ENCODE measurements around the gene ANO1. TPM values are rescaled to one million over a fixed set of nuclear protein-coding genes. Genes with fewer than 3 reads are reported as not detected.

The ANO1 gene
- polyA plus RNA-seq, 4 donors, result 1.1 to 8.3 (median 2.9) TPM; not detected in 1

- Histone ChIP-seq H3K36me3 (ENCODE audit: control insufficient read depth in 3 of 3, insufficient read depth in 2 of 3, low read depth in 1 of 3, low read length in 3 of 3) (no peaks in the 10 kb centered on the region), H3K4me1 (ENCODE audit: control insufficient read depth in 3 of 3, insufficient read depth in 2 of 3, low read depth in 1 of 3, low read length in 2 of 3) (peaks cover 0 to 13% (median 0%) of the 10 kb centered on the region in 3 donors), H3K9me3 (ENCODE audit: control insufficient read depth in 2 of 2, insufficient read depth in 1 of 2, low read depth in 1 of 2, low read length in 1 of 2) (no peaks in the 10 kb centered on the region), H3K4me3 (ENCODE audit: low read depth in 1 of 3, low read length in 3 of 3) (no peak overlapping the region), H3K27me3 (ENCODE audit: control insufficient read depth in 3 of 3, insufficient read depth in 3 of 3, low read length in 3 of 3) (peaks cover 0 to 3% (median 0%) of the 10 kb centered on the region in 3 donors), H3K27ac (ENCODE audit: low read depth in 1 of 3, low read length in 2 of 3) (peak overlapping the region in 2 of 3 donors; percentile 13 to 28)
- DNase-seq, result no peak
- FAIRE-seq, result no peak
- 62 to 75% (median 67%) methylated on average over 11 of the region's 11 CpGs for WGBS, 3 donors
Observed at GRCh38 chr11:70107756-70108155, 29.6 kb downstream of the ANO1 start.

- Histone ChIP-seq H3K9me3 (ENCODE audit: control insufficient read depth in 2 of 2, insufficient read depth in 1 of 2, low read depth in 1 of 2, low read length in 1 of 2) (no peaks in the 10 kb centered on the region), H3K27ac (ENCODE audit: low read depth in 1 of 3, low read length in 2 of 3) (no peak overlapping the region), H3K4me1 (ENCODE audit: control insufficient read depth in 3 of 3, insufficient read depth in 2 of 3, low read depth in 1 of 3, low read length in 2 of 3) (peaks cover 0 to 13% (median 0%) of the 10 kb centered on the region in 3 donors), H3K4me3 (ENCODE audit: low read depth in 1 of 3, low read length in 3 of 3) (no peak overlapping the region), H3K36me3 (ENCODE audit: control insufficient read depth in 3 of 3, insufficient read depth in 2 of 3, low read depth in 1 of 3, low read length in 3 of 3) (no peaks in the 10 kb centered on the region), H3K27me3 (ENCODE audit: control insufficient read depth in 3 of 3, insufficient read depth in 3 of 3, low read length in 3 of 3) (no peaks in the 10 kb centered on the region)
- no peak for DNase-seq
- WGBS, 3 donors, result 32 to 61% (median 56%) methylated on average over 11 of the region's 11 CpGs
- FAIRE-seq, result no peak
Observed at GRCh38 chr11:70108250-70108649, 30.1 kb downstream of the ANO1 start.

- Histone ChIP-seq H3K4me1 (ENCODE audit: control insufficient read depth in 3 of 3, insufficient read depth in 2 of 3, low read depth in 1 of 3, low read length in 2 of 3) (peaks cover 0 to 13% (median 0%) of the 10 kb centered on the region in 3 donors), H3K27me3 (ENCODE audit: control insufficient read depth in 3 of 3, insufficient read depth in 3 of 3, low read length in 3 of 3) (no peaks in the 10 kb centered on the region), H3K9me3 (ENCODE audit: control insufficient read depth in 2 of 2, insufficient read depth in 1 of 2, low read depth in 1 of 2, low read length in 1 of 2) (no peaks in the 10 kb centered on the region), H3K27ac (ENCODE audit: low read depth in 1 of 3, low read length in 2 of 3) (no peak overlapping the region), H3K36me3 (ENCODE audit: control insufficient read depth in 3 of 3, insufficient read depth in 2 of 3, low read depth in 1 of 3, low read length in 3 of 3) (peaks cover 0 to 3% (median 0%) of the 10 kb centered on the region in 3 donors), H3K4me3 (ENCODE audit: low read depth in 1 of 3, low read length in 3 of 3) (no peak overlapping the region)
- WGBS, 3 donors, result 71 to 81% (median 75%) methylated on average over 7 of the region's 7 CpGs
- no peak for FAIRE-seq
- no peak for DNase-seq
Observed at GRCh38 chr11:70109006-70109405, 30.9 kb downstream of the ANO1 start.

- H3K27me3 ChIP-seq (ENCODE audit: control insufficient read depth in 3 of 3, insufficient read depth in 3 of 3, low read length in 3 of 3), result no peaks in the 10 kb centered on the region
- H3K9me3 ChIP-seq (ENCODE audit: control insufficient read depth in 2 of 2, insufficient read depth in 1 of 2, low read depth in 1 of 2, low read length in 1 of 2), result no peaks in the 10 kb centered on the region
- no peak for DNase-seq
- 86 to 94% (median 92%) methylated on average over 6 of the region's 6 CpGs for WGBS, 3 donors
- peaks cover 0 to 13% (median 0%) of the 10 kb centered on the region in 3 donors for H3K4me1 ChIP-seq (ENCODE audit: control insufficient read depth in 3 of 3, insufficient read depth in 2 of 3, low read depth in 1 of 3, low read length in 2 of 3)
- no peak overlapping the region for H3K27ac ChIP-seq (ENCODE audit: low read depth in 1 of 3, low read length in 2 of 3)
- H3K4me3 ChIP-seq (ENCODE audit: low read depth in 1 of 3, low read length in 3 of 3), result no peak overlapping the region
- FAIRE-seq, result no peak
- H3K36me3 ChIP-seq (ENCODE audit: control insufficient read depth in 3 of 3, insufficient read depth in 2 of 3, low read depth in 1 of 3, low read length in 3 of 3), result peaks cover 0 to 3% (median 0%) of the 10 kb centered on the region in 3 donors
Observed at GRCh38 chr11:70109903-70110302, 31.8 kb downstream of the ANO1 start.

GRCh38 chr11:70110538-70111055, 32.5 kb downstream of the ANO1 start:
- H3K4me1 ChIP-seq (ENCODE audit: control insufficient read depth in 3 of 3, insufficient read depth in 2 of 3, low read depth in 1 of 3, low read length in 2 of 3), result peaks cover 0 to 13% (median 0%) of the 10 kb centered on the region in 3 donors
- DNase-seq (no peak), FAIRE-seq (no peak)
- H3K4me3 ChIP-seq (ENCODE audit: low read depth in 1 of 3, low read length in 3 of 3), result no peak overlapping the region
- H3K27ac ChIP-seq (ENCODE audit: low read depth in 1 of 3, low read length in 2 of 3), result peak overlapping the region in 1 of 3 donors; percentile 57
- H3K9me3 ChIP-seq (ENCODE audit: control insufficient read depth in 2 of 2, insufficient read depth in 1 of 2, low read depth in 1 of 2, low read length in 1 of 2), result no peaks in the 10 kb centered on the region
- 80 to 83% (median 81%) methylated on average over 17 of the region's 17 CpGs for WGBS, 3 donors
- no peaks in the 10 kb centered on the region for H3K27me3 ChIP-seq (ENCODE audit: control insufficient read depth in 3 of 3, insufficient read depth in 3 of 3, low read length in 3 of 3)
- H3K36me3 ChIP-seq (ENCODE audit: control insufficient read depth in 3 of 3, insufficient read depth in 2 of 3, low read depth in 1 of 3, low read length in 3 of 3), result peaks cover 0 to 3% (median 0%) of the 10 kb centered on the region in 3 donors

GRCh38 chr11:70111269-70112016, 33.3 kb downstream of the ANO1 start:
- 33 to 38% (median 38%) methylated on average over 28 to 29 of the region's 29 CpGs for WGBS, 3 donors
- peaks cover 0 to 13% (median 0%) of the 10 kb centered on the region in 3 donors for H3K4me1 ChIP-seq (ENCODE audit: control insufficient read depth in 3 of 3, insufficient read depth in 2 of 3, low read depth in 1 of 3, low read length in 2 of 3)
- H3K27me3 ChIP-seq (ENCODE audit: control insufficient read depth in 3 of 3, insufficient read depth in 3 of 3, low read length in 3 of 3), result no peaks in the 10 kb centered on the region
- peaks cover 0 to 3% (median 0%) of the 10 kb centered on the region in 3 donors for H3K36me3 ChIP-seq (ENCODE audit: control insufficient read depth in 3 of 3, insufficient read depth in 2 of 3, low read depth in 1 of 3, low read length in 3 of 3)
- FAIRE-seq, result no peak
- peak overlapping the region in 2 of 3 donors; percentile 8 to 57 for H3K27ac ChIP-seq (ENCODE audit: low read depth in 1 of 3, low read length in 2 of 3)
- no peaks in the 10 kb centered on the region for H3K9me3 ChIP-seq (ENCODE audit: control insufficient read depth in 2 of 2, insufficient read depth in 1 of 2, low read depth in 1 of 2, low read length in 1 of 2)
- H3K4me3 ChIP-seq (ENCODE audit: low read depth in 1 of 3, low read length in 3 of 3), result no peak overlapping the region
- peak; percentile 30 to 31 for DNase-seq

GRCh38 chr11:70112017-70112434, 33.9 kb downstream of the ANO1 start:
- Histone ChIP-seq H3K4me3 (ENCODE audit: low read depth in 1 of 3, low read length in 3 of 3) (no peak overlapping the region), H3K36me3 (ENCODE audit: control insufficient read depth in 3 of 3, insufficient read depth in 2 of 3, low read depth in 1 of 3, low read length in 3 of 3) (peaks cover 0 to 3% (median 0%) of the 10 kb centered on the region in 3 donors), H3K27ac (ENCODE audit: low read depth in 1 of 3, low read length in 2 of 3) (peak overlapping the region in 1 of 3 donors; percentile 8), H3K4me1 (ENCODE audit: control insufficient read depth in 3 of 3, insufficient read depth in 2 of 3, low read depth in 1 of 3, low read length in 2 of 3) (peaks cover 0 to 13% (median 0%) of the 10 kb centered on the region in 3 donors), H3K27me3 (ENCODE audit: control insufficient read depth in 3 of 3, insufficient read depth in 3 of 3, low read length in 3 of 3) (no peaks in the 10 kb centered on the region), H3K9me3 (ENCODE audit: control insufficient read depth in 2 of 2, insufficient read depth in 1 of 2, low read depth in 1 of 2, low read length in 1 of 2) (no peaks in the 10 kb centered on the region)
- peak in 1 of 2 donors; percentile 16 for DNase-seq
- 35 to 45% (median 37%) methylated on average over 5 of the region's 5 CpGs for WGBS, 3 donors
- no peak for FAIRE-seq

GRCh38 chr11:70113801-70114200, 35.7 kb downstream of the ANO1 start:
- H3K4me3 ChIP-seq (ENCODE audit: low read depth in 1 of 3, low read length in 3 of 3), result no peak overlapping the region
- H3K9me3 ChIP-seq (ENCODE audit: control insufficient read depth in 2 of 2, insufficient read depth in 1 of 2, low read depth in 1 of 2, low read length in 1 of 2), result no peaks in the 10 kb centered on the region
- peaks cover 0 to 13% (median 0%) of the 10 kb centered on the region in 3 donors for H3K4me1 ChIP-seq (ENCODE audit: control insufficient read depth in 3 of 3, insufficient read depth in 2 of 3, low read depth in 1 of 3, low read length in 2 of 3)
- no peak for DNase-seq
- H3K27me3 ChIP-seq (ENCODE audit: control insufficient read depth in 3 of 3, insufficient read depth in 3 of 3, low read length in 3 of 3), result no peaks in the 10 kb centered on the region
- H3K36me3 ChIP-seq (ENCODE audit: control insufficient read depth in 3 of 3, insufficient read depth in 2 of 3, low read depth in 1 of 3, low read length in 3 of 3), result peaks cover 0 to 3% (median 0%) of the 10 kb centered on the region in 3 donors
- no peak for FAIRE-seq
- no peak overlapping the region for H3K27ac ChIP-seq (ENCODE audit: low read depth in 1 of 3, low read length in 2 of 3)
- WGBS, 3 donors, result 72 to 76% (median 74%) methylated on average over 5 of the region's 5 CpGs

Measured in small intestine (tissue), 7 donors.